Measurements from ENCODE around the gene ECEL1.

ECEL1 gene

GRCh38 chr2:232483923-232484627 is 3.6 kb downstream of the ECEL1 start:
- no peak for DNase-seq (ENCODE audit: low read depth, low spot score)

DNA sequence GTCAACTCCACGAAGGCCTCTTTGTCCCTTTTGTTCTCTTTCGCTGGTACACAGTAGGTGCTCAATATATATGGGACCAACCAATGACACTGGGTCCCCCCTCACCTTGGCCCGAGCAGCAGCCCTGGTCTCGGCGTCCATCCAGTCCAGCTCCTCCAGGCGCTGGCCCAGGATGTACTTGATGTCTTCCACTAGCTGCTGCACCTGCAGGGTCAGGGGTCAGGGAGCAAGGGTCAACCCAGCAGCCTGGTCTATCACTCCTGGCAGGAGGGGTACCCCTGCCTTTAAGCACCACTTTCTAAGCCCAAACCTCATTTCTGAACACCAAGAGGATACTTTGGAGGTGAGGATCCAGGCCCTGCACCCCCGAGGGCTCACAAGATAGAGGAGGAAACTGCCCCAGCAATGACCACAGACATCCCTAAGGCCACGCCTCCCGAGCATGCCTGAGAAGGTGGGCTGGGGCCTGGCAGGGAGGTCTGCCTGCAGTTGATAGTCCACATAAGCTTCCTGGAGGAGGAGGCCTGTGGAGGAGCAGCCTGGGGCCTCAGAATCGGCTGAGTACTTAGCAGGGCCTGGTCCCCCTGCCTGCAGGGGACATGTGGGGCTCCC is 4.2 kb downstream of the ECEL1 start:
- DNase-seq (ENCODE audit: low read depth, low spot score): no peak

DNA sequence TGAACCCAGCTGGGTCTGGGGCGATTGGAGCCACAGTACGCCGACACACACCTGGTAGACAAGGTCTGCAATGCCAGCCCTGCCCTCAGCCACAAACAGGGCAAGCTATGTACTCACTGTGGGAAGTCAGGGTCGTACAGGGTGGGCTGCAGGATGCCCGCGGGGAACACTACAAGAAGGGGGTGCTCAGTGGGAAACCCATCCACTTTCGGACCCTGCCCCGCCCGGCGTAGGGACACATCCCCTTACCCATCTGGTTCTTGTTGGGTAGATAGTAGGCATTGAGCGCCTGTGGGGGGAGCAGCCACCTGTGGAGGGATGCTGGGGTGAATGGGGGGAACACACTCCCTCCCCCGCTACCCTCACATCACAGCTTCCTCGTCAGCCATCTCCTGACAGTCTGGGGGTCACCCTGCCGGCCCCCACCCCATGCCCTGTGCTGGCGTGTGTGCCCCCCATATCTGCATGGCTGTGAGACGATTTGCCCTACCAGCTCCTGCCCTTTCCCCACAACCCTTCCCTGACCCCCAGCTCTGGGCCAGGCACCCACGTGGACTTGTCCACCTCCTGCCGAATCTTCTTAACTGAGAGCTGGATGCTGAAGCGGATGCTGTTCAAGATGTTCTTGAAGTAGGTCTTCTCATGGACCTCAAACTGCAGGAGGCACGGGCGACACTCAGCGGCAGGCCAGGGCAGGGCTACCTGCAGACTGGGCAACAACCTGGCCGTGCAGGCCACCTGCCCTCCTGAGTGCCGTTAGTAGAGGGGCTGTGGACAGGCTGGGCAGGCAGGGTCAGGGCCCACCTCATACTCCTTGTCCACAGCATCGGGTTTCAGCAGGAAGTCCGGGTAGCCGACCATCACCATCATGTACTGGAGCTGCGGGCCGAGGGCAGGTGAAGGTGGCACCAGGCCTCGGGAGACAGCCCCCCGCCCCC is 5.1 kb downstream of the ECEL1 start:
- DNase-seq (ENCODE audit: low read depth, low spot score): no peak

DNA sequence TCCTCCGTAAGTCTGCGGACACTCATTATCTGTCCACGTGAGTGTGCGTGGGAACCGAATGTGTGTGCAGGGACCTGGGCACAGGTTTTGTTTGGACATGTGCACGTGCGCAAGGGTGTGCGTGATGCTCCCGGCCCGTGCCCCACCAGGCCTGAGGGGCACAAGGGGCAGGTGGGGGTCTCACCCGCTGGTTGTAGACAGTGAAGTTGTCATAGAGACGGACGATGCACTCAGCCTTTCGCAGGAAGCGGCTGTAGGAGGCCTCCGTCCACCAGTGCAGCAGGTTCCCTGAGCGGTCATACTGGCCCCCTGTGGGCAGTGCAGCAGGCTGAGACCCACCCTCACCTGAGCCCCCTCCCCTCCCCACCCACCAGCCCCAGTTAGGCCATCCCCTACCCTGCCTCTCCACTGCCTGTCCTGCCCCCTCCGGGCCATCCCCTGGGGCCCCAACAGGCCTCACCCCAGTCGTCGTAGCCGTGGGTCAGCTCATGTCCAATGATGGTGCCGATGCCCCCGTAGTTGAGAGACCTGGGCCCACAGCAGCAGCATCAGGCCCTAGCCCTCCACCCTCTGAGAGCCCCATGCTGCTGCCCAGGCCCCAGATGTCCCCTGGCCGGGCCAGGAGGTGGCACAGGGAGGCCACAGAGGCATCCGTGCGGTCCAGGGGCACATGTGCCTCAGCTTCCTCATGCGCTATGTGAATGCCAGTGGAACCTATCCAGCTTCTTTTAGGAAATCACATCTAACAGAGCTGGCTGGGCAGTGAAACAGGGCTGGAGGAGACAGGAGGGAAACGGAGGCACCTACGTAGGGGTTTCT is 6.1 kb downstream of the ECEL1 start:
- DNase-seq (ENCODE audit: low read depth, low spot score): no peak

DNA sequence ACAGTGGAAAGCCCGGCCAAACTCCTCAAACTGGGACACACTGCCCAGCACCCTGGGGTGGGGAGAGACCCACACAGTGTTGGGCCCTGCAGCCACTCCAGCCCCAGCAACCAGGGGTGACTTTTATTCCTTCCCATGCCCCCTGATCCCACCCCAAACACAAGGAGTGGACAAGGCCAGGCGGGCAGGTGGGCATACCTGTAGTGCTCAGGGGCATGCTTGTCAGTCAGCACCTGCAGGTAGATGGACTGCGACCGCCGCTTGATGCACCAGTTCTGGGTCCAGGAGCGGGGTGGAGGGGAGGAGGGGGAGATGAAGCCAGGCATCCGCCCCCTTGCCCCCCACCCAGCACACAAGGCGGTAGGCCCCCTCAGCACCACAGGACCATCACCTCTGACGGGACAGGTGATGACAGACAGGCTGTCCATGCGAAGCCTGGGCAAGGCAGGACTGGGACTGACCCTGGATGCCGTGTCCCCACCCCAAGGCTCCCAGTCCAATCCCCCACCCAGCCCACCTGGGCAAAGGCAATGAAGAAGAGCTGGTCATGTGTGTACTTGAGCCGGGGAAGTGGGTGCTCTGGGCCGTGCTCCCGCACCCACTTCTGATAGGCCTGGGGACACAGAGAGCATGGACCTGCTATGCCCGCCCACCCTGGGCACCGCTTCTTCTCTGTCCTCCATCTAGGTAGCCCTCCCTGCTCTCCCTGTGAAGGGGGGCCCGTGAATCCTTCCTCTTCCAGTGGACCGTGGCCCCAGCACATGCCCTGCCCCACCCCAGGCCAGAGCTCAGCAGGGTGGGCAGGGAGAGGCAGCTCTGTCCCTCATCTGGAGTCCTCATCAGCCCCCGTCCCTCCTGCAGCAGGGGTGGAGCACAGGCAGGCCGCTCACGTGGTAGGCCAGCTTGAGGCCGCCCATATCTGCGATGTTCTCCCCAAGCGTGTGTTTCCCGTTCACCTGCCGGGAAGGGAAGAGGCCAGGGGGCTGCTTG is 7.1 kb downstream of the ECEL1 start:
- no peak for DNase-seq (ENCODE audit: low read depth, low spot score)

GRCh38 chr2:232479341-232480200 is 8.1 kb downstream of the ECEL1 start:
- DNase-seq (ENCODE audit: low read depth, low spot score): no peak

GRCh38 chr2:232478571-232479340 is 8.9 kb downstream of the ECEL1 start:
- DNase-seq (ENCODE audit: low read depth, low spot score): no peak

DNA sequence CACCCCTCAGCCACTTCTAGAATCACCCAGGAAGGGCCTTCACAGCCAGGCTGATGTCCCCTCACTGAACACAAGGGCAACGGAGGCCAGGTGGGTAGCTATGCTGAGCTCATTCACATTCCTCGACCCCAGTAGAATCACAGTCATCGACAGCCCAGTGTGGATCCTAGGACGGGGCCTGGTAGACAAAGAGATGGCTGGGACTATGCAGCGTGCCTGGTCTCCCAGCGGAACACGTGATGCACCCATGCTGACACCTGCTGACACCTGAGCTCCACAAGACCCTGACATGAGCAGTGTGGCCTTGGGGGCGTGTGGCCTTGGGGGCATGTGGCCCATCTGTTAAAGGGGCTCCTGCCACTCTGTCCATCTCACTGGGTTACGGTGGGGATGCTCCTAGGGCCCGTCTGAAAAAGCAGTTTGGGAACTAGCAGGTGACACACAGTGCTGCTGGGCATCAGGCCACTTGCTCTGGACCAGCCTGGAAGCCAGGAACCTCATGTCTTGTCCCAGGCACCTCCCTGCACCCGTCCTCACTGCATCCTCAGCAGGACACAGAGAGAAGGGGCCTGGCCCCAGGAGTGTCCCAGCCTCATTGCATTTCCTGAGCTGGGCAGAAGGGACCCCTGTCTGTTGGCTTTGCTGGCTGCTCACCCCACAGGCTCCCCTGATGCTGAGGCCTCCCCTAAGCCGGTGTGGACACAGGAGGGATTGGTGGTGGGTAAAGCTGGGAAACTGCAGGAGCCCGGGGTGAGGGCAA is 9.7 kb downstream of the ECEL1 start:
- DNase-seq (ENCODE audit: low read depth, low spot score): no peak

GRCh38 chr2:232476791-232477190 is 10.8 kb downstream of the ECEL1 start:
- DNase-seq (ENCODE audit: low read depth, low spot score): no peak

DNA sequence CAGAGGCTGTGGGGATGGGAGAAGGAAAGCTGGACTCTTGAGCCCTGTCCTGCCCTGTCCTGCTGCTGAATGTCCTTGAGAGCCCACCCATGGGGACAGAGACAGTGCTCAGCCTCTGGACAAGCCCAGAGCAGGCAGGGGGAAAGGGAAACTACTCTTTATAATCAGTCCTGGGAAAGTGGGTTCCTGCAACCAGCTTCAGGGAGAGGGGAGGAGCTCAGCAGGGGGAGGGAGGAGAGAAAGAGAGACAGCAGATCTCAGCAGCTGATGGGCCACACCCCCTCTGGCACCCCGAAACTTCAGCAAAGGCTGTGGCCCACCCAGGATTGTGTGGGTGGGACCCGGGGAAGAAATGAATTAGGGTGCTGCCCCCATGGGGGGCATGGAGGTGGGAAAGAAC is 11.6 kb downstream of the ECEL1 start:
- DNase-seq (ENCODE audit: low read depth, low spot score): no peak

DNA sequence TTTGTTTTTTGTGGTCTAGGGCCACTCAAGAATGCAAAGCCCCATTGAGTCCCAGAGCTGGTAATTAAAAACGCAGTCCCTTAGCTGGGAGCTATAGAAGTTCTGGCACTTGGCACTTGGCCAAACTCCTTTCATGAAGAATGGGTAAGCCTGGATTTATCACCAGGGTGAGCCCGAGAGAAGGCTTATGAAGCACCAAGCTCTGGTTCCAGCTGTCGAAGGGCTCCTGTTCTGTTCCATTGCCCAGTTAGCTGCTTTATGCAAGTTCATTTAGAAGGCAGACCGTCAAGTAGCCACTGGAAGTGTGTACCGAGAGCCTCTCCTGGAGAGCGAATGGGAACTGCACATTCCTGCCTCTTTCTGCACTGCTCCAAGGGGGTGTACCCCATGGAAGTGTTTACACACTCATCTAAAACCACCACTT is 14.2 kb downstream of the ECEL1 start:
- no peak for DNase-seq (ENCODE audit: low read depth, low spot score)

DNA sequence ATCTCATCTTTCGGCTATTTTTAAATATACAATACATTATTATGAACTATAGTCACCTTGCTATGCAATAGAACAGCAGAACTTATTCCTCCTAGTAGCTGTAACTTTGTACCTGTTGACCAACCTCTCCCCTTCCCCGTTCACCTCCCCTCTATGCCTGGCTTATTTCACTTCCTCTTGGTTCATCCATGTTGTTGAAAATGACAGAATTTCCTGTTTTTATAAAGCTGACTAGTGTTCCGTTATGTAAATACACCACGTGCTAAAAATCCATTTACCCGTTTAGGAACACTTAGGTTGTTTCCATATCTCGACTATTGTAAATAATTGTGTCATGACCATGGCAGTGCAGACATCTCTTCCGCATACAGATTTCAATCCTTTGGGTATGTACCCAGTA is 21.4 kb downstream of the ECEL1 start:
- DNase-seq (ENCODE audit: low read depth, low spot score): no peak

- DNase-seq (ENCODE audit: low read depth, low spot score): no peak
Observed at GRCh38 chr2:232465061-232465460, 22.6 kb downstream of the ECEL1 start.

DNA sequence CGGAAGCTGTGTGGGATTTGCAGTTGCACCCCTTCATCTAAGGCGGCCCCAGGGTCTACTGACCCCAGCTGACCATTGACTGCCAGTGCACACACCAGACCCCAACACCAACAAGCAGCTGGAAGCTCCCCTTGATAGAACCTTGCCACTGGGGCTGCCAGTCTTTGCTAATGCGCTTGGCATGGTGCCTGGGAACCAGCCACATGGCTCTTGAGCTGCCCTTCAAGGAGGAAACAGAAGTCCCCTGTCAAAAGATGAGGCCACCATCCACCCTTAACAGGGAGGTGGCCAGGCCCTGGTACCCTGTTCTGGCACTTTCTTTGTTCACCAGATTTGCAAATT is 23.1 kb downstream of the ECEL1 start:
- no peak for DNase-seq (ENCODE audit: low read depth, low spot score)

GRCh38 chr2:232463701-232464543 is 23.7 kb downstream of the ECEL1 start:
- no peak for DNase-seq (ENCODE audit: low read depth, low spot score)

- no peak for DNase-seq (ENCODE audit: low read depth, low spot score)
Observed at GRCh38 chr2:232460171-232460570, 27.5 kb downstream of the ECEL1 start.

- DNase-seq (ENCODE audit: low read depth, low spot score): no peak
Observed at GRCh38 chr2:232459419-232460035, 28.1 kb downstream of the ECEL1 start.
